Hepatocyte (in vitro differentiated cells): ENCODE results near the gene DPYD. TPM values are rescaled to one million over a fixed set of nuclear protein-coding genes. Genes with fewer than 3 reads are reported as not detected.

Experiments used
- DNase-seq: peaks from one replicate; pipeline ENCODE4 v3.0.0-alpha.2; 2016; ENCODE audit warnings: low spot score
- H2AFZ ChIP-seq: fragments of 200-600 bp; sonication (generic); 2 replicates; pipeline ENCODE4 v1.6.0; 2016; ENCODE audit warnings: antibody characterized with exemption, mild to moderate bottlenecking
- H3K27ac ChIP-seq: fragments of 200-600 bp; sonication (generic); 2 replicates; pipeline ENCODE4 v1.5.1; 2016; ENCODE audit warnings: mild to moderate bottlenecking
- H3K27me3 ChIP-seq: fragments of 200-600 bp; sonication (generic); 2 replicates; pipeline ENCODE4 v1.6.1; 2016
- H3K36me3 ChIP-seq: fragments of 200-600 bp; sonication (generic); replicated peaks from 2 replicates; pipeline ENCODE4 v1.5.1; 2016; ENCODE audit warnings: low read depth; ENCODE audit not compliant: insufficient read depth
- H3K4me1 ChIP-seq: fragments of 200-600 bp; sonication (generic); 2 replicates; pipeline ENCODE4 v1.5.1; 2016; ENCODE audit warnings: mild to moderate bottlenecking, moderate library complexity; ENCODE audit not compliant: insufficient read depth
- H3K4me2 ChIP-seq: fragments of 200-600 bp; sonication (generic); 2 replicates; pipeline ENCODE4 v1.6.0; 2016
- H3K4me3 ChIP-seq: fragments of 200-600 bp; sonication (generic); 2 replicates; pipeline ENCODE4 v1.5.1; 2016; ENCODE audit warnings: mild to moderate bottlenecking
- H3K79me2 ChIP-seq: fragments of 200-600 bp; sonication (generic); 2 replicates; pipeline ENCODE4 v1.6.0; 2017; ENCODE audit warnings: mild to moderate bottlenecking
- H3K9me2 ChIP-seq: fragments of 200-600 bp; sonication (generic); replicated peaks from 2 replicates; pipeline ENCODE4 v1.6.0; 2017; ENCODE audit warnings: mild to moderate bottlenecking; ENCODE audit not compliant: insufficient read depth
- H3K9me3 ChIP-seq: fragments of 200-600 bp; sonication (generic); 2 replicates; pipeline ENCODE4 v1.5.1; 2016; ENCODE audit warnings: low read depth, mild to moderate bottlenecking
- H4K20me1 ChIP-seq: fragments of 200-600 bp; sonication (generic); 2 replicates; pipeline ENCODE4 v1.6.0; 2016; ENCODE audit warnings: mild to moderate bottlenecking; ENCODE audit not compliant: insufficient read depth, poor library complexity, severe bottlenecking
- CTCF ChIP-seq: fragments of 200-600 bp; sonication (generic); IDR thresholded peaks from 2 replicates; pipeline ENCODE4 v1.5.1; 2016; ENCODE audit warnings: antibody characterized with exemption, mild to moderate bottlenecking; ENCODE audit not compliant: poor library complexity
- EZH2 ChIP-seq: fragments of 200-600 bp; sonication (generic); IDR thresholded peaks from 2 replicates; pipeline ENCODE4 v1.6.1; 2016; ENCODE audit warnings: antibody characterized with exemption, mild to moderate bottlenecking, borderline replicate concordance
- EZH2phosphoT487 ChIP-seq: fragments of 200-600 bp; sonication (generic); IDR thresholded peaks from one replicate; pipeline ENCODE4 v1.6.1; 2018; ENCODE audit warnings: antibody characterized with exemption, mild to moderate bottlenecking, low read depth, moderate library complexity; ENCODE audit not compliant: unreplicated experiment, severe bottlenecking
- WGBS: methylation state at CpG from one replicate; pipeline ENCODE4 v1.1.6; 2016; ENCODE audit warnings: low lambda C conversion rate; ENCODE audit errors: missing lambda C conversion rate; 5-methylcytosine and 5-hydroxymethylcytosine counted together
- polyA plus RNA-seq: library from polyadenylated mRNA; unstranded; fragments of >200 nt; fragmentation: Nextera tagmentation; extraction: Ambion mirVana; gene quantifications from 2 replicates; pipeline ENCODE4 v1.2.1, GENCODE V29; 2016
- total RNA-seq: library from RNA; depleted of rRNA; stranded (reverse); fragments of >200 nt; gene quantifications from 2 replicates; pipeline ENCODE4 v1.2.3, GENCODE V29; 2014

Gene DPYD
- total and polyA plus RNA-seq, 2 experiments from 2014 or later, result 7.5 to 21.8 TPM

GRCh38 chr1:97385536-97386277 lies 535.1 kb downstream of the DPYD start:
- Histone ChIP-seq H3K4me1 (no peaks in the 10 kb centered on the region), H3K79me2 (no peaks in the 10 kb centered on the region), H4K20me1 (no peaks in the 10 kb centered on the region), H2AFZ (no peak overlapping the region), H3K4me2 (no peak overlapping the region), H3K27ac (no peak overlapping the region), H3K27me3 (no peaks in the 10 kb centered on the region), H3K36me3 (no peaks in the 10 kb centered on the region), H3K4me3 (no peak overlapping the region), H3K9me2 (no peaks in the 10 kb centered on the region), H3K9me3 (no peaks in the 10 kb centered on the region)
- 91% methylated on average over 2 of the region's 2 CpGs for WGBS
- TF ChIP-seq EZH2phosphoT487, result no peak
- TF ChIP-seq CTCF, result no peak
- no peak for TF ChIP-seq EZH2
- no peak for DNase-seq

- Histone ChIP-seq H2AFZ (no peak overlapping the region), H3K4me1 (no peaks in the 10 kb centered on the region), H3K27ac (no peak overlapping the region), H3K4me2 (no peak overlapping the region), H3K27me3 (no peaks in the 10 kb centered on the region), H3K79me2 (no peaks in the 10 kb centered on the region), H3K9me2 (no peaks in the 10 kb centered on the region), H3K4me3 (no peak overlapping the region), H3K9me3 (no peaks in the 10 kb centered on the region), H4K20me1 (no peaks in the 10 kb centered on the region), H3K36me3 (no peaks in the 10 kb centered on the region)
- no peak for DNase-seq
- WGBS, result 70% methylated on average over 5 of the region's 5 CpGs
- TF ChIP-seq EZH2, result no peak
- no peak for TF ChIP-seq EZH2phosphoT487
- no peak for TF ChIP-seq CTCF
Observed at GRCh38 chr1:97384294-97384968, 536.4 kb downstream of the DPYD start.

GRCh38 chr1:97383797-97384196 lies 537.0 kb downstream of the DPYD start:
- Histone ChIP-seq H3K36me3 (no peaks in the 10 kb centered on the region), H3K4me3 (no peak overlapping the region), H3K9me3 (no peaks in the 10 kb centered on the region), H3K9me2 (no peaks in the 10 kb centered on the region), H2AFZ (no peak overlapping the region), H3K27me3 (no peaks in the 10 kb centered on the region), H4K20me1 (no peaks in the 10 kb centered on the region), H3K4me2 (no peak overlapping the region), H3K79me2 (no peaks in the 10 kb centered on the region), H3K4me1 (no peaks in the 10 kb centered on the region), H3K27ac (no peak overlapping the region)
- TF ChIP-seq CTCF (no peak), EZH2phosphoT487 (no peak), EZH2 (no peak)
- WGBS, result 90% methylated on average over 4 of the region's 4 CpGs
- DNase-seq, result no peak
